ENCODE data around the gene SEC31A.

Gene SEC31A

DNA sequence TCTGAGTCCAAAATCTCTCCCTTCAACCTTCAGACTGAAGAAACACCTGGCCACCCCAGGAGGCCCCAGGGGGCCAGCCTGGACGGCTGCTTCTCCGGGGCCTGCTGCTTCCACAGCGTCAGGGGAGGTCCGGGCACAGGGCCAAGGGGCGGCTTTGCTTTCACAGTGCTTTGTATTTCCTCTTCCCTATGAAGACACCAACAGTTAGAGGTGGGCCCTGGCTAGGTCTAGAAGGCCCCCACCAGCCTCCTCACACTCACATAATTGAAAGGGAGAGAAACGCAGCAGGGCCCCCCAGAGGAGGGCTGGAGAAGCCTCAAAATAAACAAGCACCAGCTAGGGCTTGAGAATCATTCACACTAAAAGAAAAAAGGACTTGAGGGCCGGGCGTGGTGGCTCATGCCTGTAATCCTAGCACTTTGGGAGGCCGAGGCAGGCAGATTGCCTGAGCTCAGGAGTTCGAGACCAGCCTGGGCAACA is 110.2 kb downstream of the SEC31A start:
- H3K27ac ChIP-seq (ENCODE audit: low read length), result no peak overlapping the region
- no peak overlapping the region for H3K4me3 ChIP-seq (ENCODE audit: low read length in 2 of 2)
- no peak overlapping the region for H3K9ac ChIP-seq (ENCODE audit: low read length in 2 of 2)
- no peaks in the 10 kb centered on the region for H3K36me3 ChIP-seq (ENCODE audit: control insufficient read depth in 2 of 2, insufficient read depth in 2 of 2, low read length in 2 of 2)
- H3K4me1 ChIP-seq (ENCODE audit: control insufficient read depth, insufficient read depth, low read length), result peaks cover 8% of the 10 kb centered on the region
- H3K9me3 ChIP-seq (ENCODE audit: control insufficient read depth in 2 of 2, low read length in 2 of 2), result no peaks in the 10 kb centered on the region
- no peaks in the 10 kb centered on the region for H3K27me3 ChIP-seq (ENCODE audit: control insufficient read depth in 1 of 2, insufficient read depth in 2 of 2, low read length in 2 of 2)

DNA sequence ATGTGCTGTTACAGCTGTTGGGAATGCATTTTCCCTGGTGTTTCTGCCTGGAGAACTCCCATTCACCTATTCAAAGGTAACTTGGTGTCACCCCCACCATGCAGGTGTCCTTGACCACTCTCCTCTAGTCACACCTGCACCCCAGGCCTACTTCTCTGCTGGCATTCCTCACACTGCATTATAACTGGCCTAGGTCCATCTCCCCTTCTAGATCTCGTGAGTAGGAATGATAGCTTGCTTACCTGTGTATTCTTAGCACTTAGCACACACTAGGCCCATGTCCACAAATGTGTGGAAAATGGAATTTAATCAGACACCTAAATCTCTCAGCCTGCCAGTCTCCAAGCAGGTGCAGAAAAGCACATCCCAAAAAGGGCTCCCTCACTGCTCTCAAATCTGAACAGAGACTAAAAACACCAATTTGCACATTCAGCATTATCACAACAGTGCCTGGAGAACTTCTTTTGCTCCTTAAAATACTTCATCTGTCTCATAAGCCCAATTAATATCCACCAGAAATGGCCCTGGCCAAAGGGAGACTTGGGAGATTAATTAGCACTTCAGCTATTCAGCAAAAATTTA is 110.7 kb downstream of the SEC31A start:
- Histone ChIP-seq H3K36me3 (ENCODE audit: control insufficient read depth in 2 of 2, insufficient read depth in 2 of 2, low read length in 2 of 2) (no peaks in the 10 kb centered on the region), H3K4me3 (ENCODE audit: low read length in 2 of 2) (no peak overlapping the region), H3K27me3 (ENCODE audit: control insufficient read depth in 1 of 2, insufficient read depth in 2 of 2, low read length in 2 of 2) (no peaks in the 10 kb centered on the region), H3K4me1 (ENCODE audit: control insufficient read depth, insufficient read depth, low read length) (peaks cover 8% of the 10 kb centered on the region), H3K9me3 (ENCODE audit: control insufficient read depth in 2 of 2, low read length in 2 of 2) (no peaks in the 10 kb centered on the region), H3K27ac (ENCODE audit: low read length) (no peak overlapping the region), H3K9ac (ENCODE audit: low read length in 2 of 2) (no peak overlapping the region)

DNA sequence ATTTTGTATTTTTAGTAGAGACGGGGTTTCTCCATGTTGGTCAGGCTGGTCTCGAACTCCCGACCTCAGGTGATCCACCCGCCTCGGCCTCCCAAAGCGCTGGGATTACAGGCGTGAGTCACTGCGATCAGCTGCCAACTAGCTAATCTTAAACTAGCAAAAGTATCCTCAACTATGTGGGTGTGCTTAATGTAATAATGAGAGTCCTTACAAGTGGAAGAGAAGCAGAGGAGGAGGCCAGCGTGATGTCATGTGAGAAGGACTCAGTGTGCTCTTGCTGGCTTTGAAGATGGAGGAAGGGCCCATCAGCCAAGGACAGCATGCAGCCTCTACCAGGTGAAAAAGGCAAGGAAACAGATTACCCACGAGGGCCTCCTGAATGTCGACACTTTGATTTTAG is 111.9 kb downstream of the SEC31A start:
- Histone ChIP-seq H3K9ac (ENCODE audit: low read length in 2 of 2) (no peak overlapping the region), H3K9me3 (ENCODE audit: control insufficient read depth in 2 of 2, low read length in 2 of 2) (no peaks in the 10 kb centered on the region), H3K27ac (ENCODE audit: low read length) (no peak overlapping the region), H3K4me3 (ENCODE audit: low read length in 2 of 2) (no peak overlapping the region), H3K36me3 (ENCODE audit: control insufficient read depth in 2 of 2, insufficient read depth in 2 of 2, low read length in 2 of 2) (no peaks in the 10 kb centered on the region), H3K27me3 (ENCODE audit: control insufficient read depth in 1 of 2, insufficient read depth in 2 of 2, low read length in 2 of 2) (no peaks in the 10 kb centered on the region), H3K4me1 (ENCODE audit: control insufficient read depth, insufficient read depth, low read length) (peaks cover 2% of the 10 kb centered on the region)

DNA sequence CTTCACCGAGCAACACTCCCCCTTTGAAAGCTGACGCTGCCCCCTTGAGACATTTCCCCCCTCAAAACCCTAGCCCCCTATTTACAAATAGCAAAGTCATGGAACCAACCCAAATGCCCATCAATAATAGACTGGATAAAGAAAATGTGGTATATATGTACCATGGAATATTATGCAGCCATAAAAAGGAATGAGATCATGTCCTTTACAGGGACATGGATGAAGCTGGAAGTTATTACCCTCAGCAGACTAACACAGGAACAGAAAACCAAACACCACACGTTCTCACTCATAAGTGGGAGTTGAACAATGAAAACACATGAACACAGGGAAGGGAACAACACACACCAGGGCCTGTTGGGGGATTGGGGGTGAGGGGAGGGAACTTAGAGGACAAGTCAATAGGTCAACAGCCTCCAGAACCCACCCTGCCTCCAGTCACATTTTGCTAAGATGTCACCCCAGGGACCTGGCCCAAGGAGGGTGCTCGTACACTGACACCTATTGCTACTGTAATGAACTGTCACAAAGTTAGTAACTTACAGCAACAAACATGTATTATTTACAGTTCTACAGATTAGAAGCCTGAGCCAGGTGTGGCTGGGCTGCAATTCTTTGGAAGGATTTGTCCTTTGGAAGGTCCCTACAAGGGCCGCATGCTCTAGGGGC is 113.0 kb downstream of the SEC31A start:
- Histone ChIP-seq H3K9ac (ENCODE audit: low read length in 2 of 2) (no peak overlapping the region), H3K4me1 (ENCODE audit: control insufficient read depth, insufficient read depth, low read length) (peaks cover 2% of the 10 kb centered on the region), H3K36me3 (ENCODE audit: control insufficient read depth in 2 of 2, insufficient read depth in 2 of 2, low read length in 2 of 2) (no peaks in the 10 kb centered on the region), H3K4me3 (ENCODE audit: low read length in 2 of 2) (no peak overlapping the region), H3K27me3 (ENCODE audit: control insufficient read depth in 1 of 2, insufficient read depth in 2 of 2, low read length in 2 of 2) (no peaks in the 10 kb centered on the region), H3K9me3 (ENCODE audit: control insufficient read depth in 2 of 2, low read length in 2 of 2) (no peaks in the 10 kb centered on the region), H3K27ac (ENCODE audit: low read length) (no peak overlapping the region)

DNA sequence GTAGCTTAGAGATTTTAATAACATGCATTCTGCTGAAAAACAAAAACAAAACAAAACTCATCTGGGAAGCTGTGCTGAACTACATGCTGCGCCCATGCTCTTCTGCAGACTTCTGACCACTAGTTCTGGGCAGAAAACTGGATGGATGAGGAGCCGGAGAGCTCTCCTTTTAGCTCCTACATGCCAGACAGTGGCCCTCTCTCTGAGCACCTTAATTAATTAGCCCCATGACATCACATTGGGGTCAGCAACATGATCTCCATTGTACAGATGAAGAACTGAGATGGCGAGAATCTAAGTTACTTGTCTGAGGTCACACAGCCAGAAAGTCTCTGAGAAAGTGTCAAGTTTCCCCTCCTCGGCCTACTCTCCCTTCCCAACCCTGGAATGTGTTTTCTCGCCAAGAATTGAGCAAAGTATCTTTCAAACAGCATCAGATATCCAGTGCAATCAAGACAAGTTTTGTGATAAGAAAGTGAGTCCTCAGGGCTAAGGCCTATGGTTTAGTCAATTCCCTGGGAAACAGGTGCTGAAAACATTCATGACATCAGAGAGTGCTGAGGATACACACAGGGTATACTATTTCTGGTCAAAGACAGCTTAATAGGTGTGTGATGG is 113.9 kb downstream of the SEC31A start:
- H3K4me1 ChIP-seq (ENCODE audit: control insufficient read depth, insufficient read depth, low read length), result no peaks in the 10 kb centered on the region
- no peak overlapping the region for H3K9ac ChIP-seq (ENCODE audit: low read length in 2 of 2)

DNA sequence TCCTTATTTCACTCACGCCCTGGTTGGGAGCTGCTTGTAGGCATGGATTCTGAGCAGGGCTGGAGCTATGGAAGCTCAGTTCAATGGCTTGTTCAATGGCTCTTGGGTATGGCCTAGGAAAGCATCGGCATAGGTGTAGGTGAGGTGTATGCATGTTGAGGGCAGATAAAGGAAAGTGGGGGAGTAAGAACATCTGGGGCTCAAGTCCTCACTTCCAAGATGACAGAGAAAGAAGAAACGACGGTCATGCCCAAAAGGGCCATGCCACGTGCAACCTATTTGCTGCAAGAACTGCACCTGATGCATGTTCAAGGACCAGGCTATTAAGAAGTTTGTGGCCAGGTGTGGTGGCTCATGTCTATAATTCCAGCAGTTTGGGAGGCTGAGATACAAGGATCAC is 115.7 kb downstream of the SEC31A start:
- H3K36me3 ChIP-seq (ENCODE audit: control insufficient read depth in 2 of 2, insufficient read depth in 2 of 2, low read length in 2 of 2), result no peaks in the 10 kb centered on the region
- H3K9me3 ChIP-seq (ENCODE audit: control insufficient read depth in 2 of 2, low read length in 2 of 2), result no peaks in the 10 kb centered on the region
- no peak overlapping the region for H3K27ac ChIP-seq (ENCODE audit: low read length)
- H3K4me3 ChIP-seq (ENCODE audit: low read length in 2 of 2), result no peak overlapping the region
- H3K27me3 ChIP-seq (ENCODE audit: control insufficient read depth in 1 of 2, insufficient read depth in 2 of 2, low read length in 2 of 2), result no peaks in the 10 kb centered on the region
- H3K4me1 ChIP-seq (ENCODE audit: control insufficient read depth, insufficient read depth, low read length), result no peaks in the 10 kb centered on the region
- no peak overlapping the region for H3K9ac ChIP-seq (ENCODE audit: low read length in 2 of 2)

More for the DNA sequence above, 113.9 kb downstream of the SEC31A start:
- Histone ChIP-seq H3K4me3 (ENCODE audit: low read length in 2 of 2) (no peak overlapping the region), H3K36me3 (ENCODE audit: control insufficient read depth in 2 of 2, insufficient read depth in 2 of 2, low read length in 2 of 2) (no peaks in the 10 kb centered on the region), H3K9me3 (ENCODE audit: control insufficient read depth in 2 of 2, low read length in 2 of 2) (no peaks in the 10 kb centered on the region), H3K27me3 (ENCODE audit: control insufficient read depth in 1 of 2, insufficient read depth in 2 of 2, low read length in 2 of 2) (no peaks in the 10 kb centered on the region), H3K27ac (ENCODE audit: low read length) (no peak overlapping the region)

DNA sequence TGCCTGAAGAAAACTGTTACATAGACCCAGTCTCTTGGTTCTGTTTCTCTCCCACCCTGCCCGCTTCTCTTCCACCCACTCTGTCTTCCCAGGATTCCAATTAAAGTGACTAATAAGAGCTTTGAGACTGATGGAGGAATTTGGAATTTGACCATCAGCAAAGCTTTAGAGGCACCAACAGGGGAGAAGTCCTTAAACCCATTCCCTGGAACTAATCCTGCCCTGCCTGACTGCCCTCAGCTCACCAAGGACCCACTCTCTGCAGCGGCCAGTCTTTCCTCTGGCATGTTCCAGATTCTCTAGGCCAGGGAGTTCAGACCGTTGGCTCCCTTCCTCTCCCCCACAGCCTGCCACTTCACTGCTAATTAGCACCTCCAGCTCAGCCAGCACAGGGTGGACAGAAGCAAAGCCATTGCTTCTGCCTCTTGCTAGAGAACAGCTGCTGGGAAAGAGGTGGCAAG is 116.2 kb downstream of the SEC31A start:
- Histone ChIP-seq H3K4me1 (ENCODE audit: control insufficient read depth, insufficient read depth, low read length) (no peaks in the 10 kb centered on the region), H3K27ac (ENCODE audit: low read length) (no peak overlapping the region), H3K9me3 (ENCODE audit: control insufficient read depth in 2 of 2, low read length in 2 of 2) (no peaks in the 10 kb centered on the region), H3K4me3 (ENCODE audit: low read length in 2 of 2) (no peak overlapping the region), H3K27me3 (ENCODE audit: control insufficient read depth in 1 of 2, insufficient read depth in 2 of 2, low read length in 2 of 2) (no peaks in the 10 kb centered on the region), H3K9ac (ENCODE audit: low read length in 2 of 2) (no peak overlapping the region), H3K36me3 (ENCODE audit: control insufficient read depth in 2 of 2, insufficient read depth in 2 of 2, low read length in 2 of 2) (no peaks in the 10 kb centered on the region)

DNA sequence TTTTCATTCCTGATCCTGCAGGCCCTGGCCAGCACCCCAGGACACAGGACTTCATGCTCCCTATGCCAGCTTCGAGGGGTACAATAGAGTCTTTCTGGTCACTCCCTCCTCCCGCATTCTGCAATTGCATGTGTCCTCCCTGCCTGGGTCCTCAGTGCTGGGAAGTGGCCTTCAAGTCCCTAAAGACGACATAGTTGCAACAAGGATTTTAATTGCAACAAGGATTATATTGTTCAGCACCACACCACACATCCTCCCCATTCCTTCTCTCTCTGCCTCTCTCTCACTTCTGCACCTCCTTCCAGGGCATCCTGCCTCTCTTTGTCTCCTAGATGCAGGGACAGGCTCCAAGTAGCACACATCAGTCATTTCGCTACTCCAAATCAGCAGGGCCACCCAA is 117.9 kb downstream of the SEC31A start:
- Histone ChIP-seq H3K9me3 (ENCODE audit: control insufficient read depth in 2 of 2, low read length in 2 of 2) (no peaks in the 10 kb centered on the region), H3K4me3 (ENCODE audit: low read length in 2 of 2) (no peak overlapping the region), H3K4me1 (ENCODE audit: control insufficient read depth, insufficient read depth, low read length) (no peaks in the 10 kb centered on the region), H3K36me3 (ENCODE audit: control insufficient read depth in 2 of 2, insufficient read depth in 2 of 2, low read length in 2 of 2) (no peaks in the 10 kb centered on the region), H3K9ac (ENCODE audit: low read length in 2 of 2) (no peak overlapping the region), H3K27me3 (ENCODE audit: control insufficient read depth in 1 of 2, insufficient read depth in 2 of 2, low read length in 2 of 2) (no peaks in the 10 kb centered on the region), H3K27ac (ENCODE audit: low read length) (no peak overlapping the region)

DNA sequence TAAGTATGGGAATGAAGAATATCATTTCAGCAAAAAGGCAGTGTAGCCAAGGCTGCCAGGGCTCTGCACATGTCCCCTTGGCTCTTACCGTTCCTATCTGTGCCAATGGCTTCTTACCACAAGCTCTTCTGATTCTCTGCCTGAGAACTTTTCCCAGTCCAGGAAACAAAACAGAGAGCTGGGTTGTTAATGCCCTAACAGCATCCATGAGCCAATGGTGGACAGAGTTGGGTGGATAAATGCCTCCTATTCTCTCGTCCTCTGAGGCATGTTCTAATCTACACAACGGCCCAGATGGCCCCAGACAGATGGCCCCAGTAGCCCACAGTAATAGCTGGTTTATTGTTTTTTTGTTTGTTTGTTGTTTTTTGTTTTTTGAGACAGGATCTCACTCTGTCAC is 120.3 kb downstream of the SEC31A start:
- Histone ChIP-seq H3K36me3 (ENCODE audit: control insufficient read depth in 2 of 2, insufficient read depth in 2 of 2, low read length in 2 of 2) (no peaks in the 10 kb centered on the region), H3K27ac (ENCODE audit: low read length) (no peak overlapping the region), H3K4me3 (ENCODE audit: low read length in 2 of 2) (no peak overlapping the region), H3K27me3 (ENCODE audit: control insufficient read depth in 1 of 2, insufficient read depth in 2 of 2, low read length in 2 of 2) (no peaks in the 10 kb centered on the region), H3K4me1 (ENCODE audit: control insufficient read depth, insufficient read depth, low read length) (no peaks in the 10 kb centered on the region), H3K9me3 (ENCODE audit: control insufficient read depth in 2 of 2, low read length in 2 of 2) (peaks cover 0 to 3% of the 10 kb centered on the region in 2 donors), H3K9ac (ENCODE audit: low read length in 2 of 2) (no peak overlapping the region)
